Keratinocyte (primary cell): ENCODE data around the gene PLAC9. TPM values are rescaled to one million over a fixed set of nuclear protein-coding genes. Genes with fewer than 3 reads are reported as not detected.

Source experiments
- DNase-seq: peaks from one replicate; pipeline ENCODE4 v3.0.0-alpha.2; 2011; ENCODE audit warnings: low read depth, missing footprints, low spot score
- FAIRE-seq: peaks from 2 replicates; lab custom pipeline; 2011; peaks lifted over from hg19 to GRCh38; lab: Jason Lieb, UNC
- H2AFZ ChIP-seq: 2 replicates; pipeline ENCODE4 v1.6.0; 2012; ENCODE audit warnings: low read length, control low read depth, inconsistent platforms; ENCODE audit not compliant: control insufficient read depth
- H3K27ac ChIP-seq: 2 replicates; pipeline ENCODE4 v1.5.1; 2011; ENCODE audit warnings: low read length; ENCODE audit not compliant: control insufficient read depth, insufficient read depth
- H3K27me3 ChIP-seq: 3 replicates; pipeline ENCODE4 v1.6.0; 2011; ENCODE audit warnings: low read length; ENCODE audit not compliant: control insufficient read depth, insufficient read depth; ENCODE audit errors: extremely low read depth
- H3K36me3 ChIP-seq, 2 experiments: 2 replicates in 1 of 2; 3 replicates in 1 of 2; pipeline ENCODE4 v1.5.1; 2011; ENCODE audit warnings: low read length in 2 of 2, mild to moderate bottlenecking in 1 of 2; ENCODE audit not compliant: control insufficient read depth in 2 of 2, insufficient read depth in 2 of 2; ENCODE audit errors: extremely low read depth in 1 of 2
- H3K4me1 ChIP-seq: 3 replicates; pipeline ENCODE4 v1.5.1; 2011; ENCODE audit warnings: low read length; ENCODE audit not compliant: control insufficient read depth, insufficient read depth; ENCODE audit errors: extremely low read depth
- H3K4me2 ChIP-seq: 3 replicates; pipeline ENCODE4 v1.6.0; 2011; ENCODE audit warnings: low read depth, low read length; ENCODE audit not compliant: control insufficient read depth, insufficient read depth; ENCODE audit errors: extremely low read depth
- H3K4me3 ChIP-seq, 3 experiments: fragments of 200-600 bp in 1 of 3; sonication (generic) in 1 of 3; 2 replicates in 2 of 3; 3 replicates in 1 of 3; pipeline ENCODE4 v1.5.1; 2011 to 2016; ENCODE audit warnings: low read length in 3 of 3, mild to moderate bottlenecking in 3 of 3, control low read depth in 2 of 3, inconsistent platforms in 1 of 3, low read depth in 1 of 3, mixed read lengths in 1 of 3, mixed run types in 1 of 3, moderate library complexity in 1 of 3; ENCODE audit not compliant: control insufficient read depth in 2 of 3, insufficient read depth in 2 of 3; ENCODE audit errors: extremely low read depth in 1 of 3
- H3K79me2 ChIP-seq: 2 replicates; pipeline ENCODE4 v1.6.0; 2012; ENCODE audit warnings: low read length; ENCODE audit not compliant: control insufficient read depth, insufficient read depth
- H3K9ac ChIP-seq: 3 replicates; pipeline ENCODE4 v1.6.0; 2011; ENCODE audit warnings: low read length; ENCODE audit not compliant: control insufficient read depth, insufficient read depth; ENCODE audit errors: extremely low read depth
- H3K9me1 ChIP-seq: 3 replicates; pipeline ENCODE4 v1.6.0; 2011; ENCODE audit warnings: low read length; ENCODE audit not compliant: control insufficient read depth, insufficient read depth; ENCODE audit errors: extremely low read depth
- H3K9me3 ChIP-seq: 2 replicates; pipeline ENCODE4 v1.5.1; 2012; ENCODE audit warnings: low read depth, low read length; ENCODE audit not compliant: control insufficient read depth
- H4K20me1 ChIP-seq: 3 replicates; pipeline ENCODE4 v1.6.0; 2011; ENCODE audit warnings: low read length; ENCODE audit not compliant: control insufficient read depth, insufficient read depth; ENCODE audit errors: extremely low read depth
- EZH2 ChIP-seq: IDR thresholded peaks from one replicate; pipeline ENCODE4 v1.6.1; 2012; ENCODE audit warnings: inconsistent platforms, mild to moderate bottlenecking, low read length, moderate library complexity
- dilution Hi-C: fragments of 300-500 bp; cut with MboI; formaldehyde crosslinking; loops from one replicate; pipeline ENCODE4 v1.7.0; 2020; ENCODE audit warnings: low sequenced_read_pairs; ENCODE audit not compliant: extremely low pct_ligation_motif_present
- polyA plus RNA-seq, 5 experiments: library from polyadenylated mRNA; depleted of rRNA in 3 of 5; stranded (reverse) in 3 of 5; stranded (forward) in 1 of 5; unstranded in 1 of 5; fragments of >200 nt; gene quantifications; 1 replicate in 1 of 5; 2 replicates in 3 of 5; 3 replicates in 1 of 5; pipeline versions ENCODE4 v1.2.1 to v1.2.3, GENCODE V29; 2011 to 2012; ENCODE audit warnings: missing spikeins in 2 of 5, low read depth in 1 of 5, low replicate concordance in 1 of 5
- TF ChIP-seq, protein P1 (sequence below), 3 experiments: IDR thresholded peaks in 1 of 3; conservative IDR thresholded peaks in 1 of 3; optimal IDR thresholded peaks in 1 of 3; 2 replicates in 2 of 3; 3 replicates in 1 of 3; pipeline versions ENCODE3 to v1.5.1; 2011; ENCODE audit warnings: low read length in 3 of 3, mild to moderate bottlenecking in 3 of 3, moderate library complexity in 2 of 3, control low read depth in 1 of 3, inconsistent platforms in 1 of 3; ENCODE audit not compliant: insufficient read depth in 2 of 3; ENCODE audit errors: extremely low read depth in 1 of 3

PLAC9 gene
- polyA plus RNA-seq, 1 donor (not counting 4 experiments of a cell fraction or from before 2014, with no cell fraction given), result 0.39 TPM

DNA sequence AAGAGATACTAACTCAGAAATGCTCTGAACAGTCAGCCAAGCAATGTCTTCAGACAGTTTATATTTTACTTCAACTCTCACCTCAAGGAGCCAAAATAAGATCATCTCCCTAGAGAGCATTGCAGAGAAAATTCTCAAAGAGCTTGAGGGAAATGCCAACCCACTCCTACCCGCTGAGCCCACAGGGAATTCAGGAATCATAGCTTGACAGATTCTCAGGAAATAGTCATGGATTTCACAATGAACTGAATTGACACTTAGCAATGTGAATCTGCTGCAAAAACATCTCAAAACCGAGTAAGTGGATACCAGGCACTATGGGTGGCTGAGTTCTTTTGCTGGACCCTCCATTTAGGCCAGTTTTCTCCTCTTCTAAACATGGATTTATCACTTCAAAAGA, 9.8 kb upstream of the PLAC9 start:
- H3K4me1 ChIP-seq, result no peaks in the 10 kb centered on the region
- no peak for FAIRE-seq
- dilution Hi-C loops, result no loop called here
- H4K20me1 ChIP-seq, result no peaks in the 10 kb centered on the region
- H3K9me1 ChIP-seq, result no peaks in the 10 kb centered on the region
- TF ChIP-seq, protein P1, sequence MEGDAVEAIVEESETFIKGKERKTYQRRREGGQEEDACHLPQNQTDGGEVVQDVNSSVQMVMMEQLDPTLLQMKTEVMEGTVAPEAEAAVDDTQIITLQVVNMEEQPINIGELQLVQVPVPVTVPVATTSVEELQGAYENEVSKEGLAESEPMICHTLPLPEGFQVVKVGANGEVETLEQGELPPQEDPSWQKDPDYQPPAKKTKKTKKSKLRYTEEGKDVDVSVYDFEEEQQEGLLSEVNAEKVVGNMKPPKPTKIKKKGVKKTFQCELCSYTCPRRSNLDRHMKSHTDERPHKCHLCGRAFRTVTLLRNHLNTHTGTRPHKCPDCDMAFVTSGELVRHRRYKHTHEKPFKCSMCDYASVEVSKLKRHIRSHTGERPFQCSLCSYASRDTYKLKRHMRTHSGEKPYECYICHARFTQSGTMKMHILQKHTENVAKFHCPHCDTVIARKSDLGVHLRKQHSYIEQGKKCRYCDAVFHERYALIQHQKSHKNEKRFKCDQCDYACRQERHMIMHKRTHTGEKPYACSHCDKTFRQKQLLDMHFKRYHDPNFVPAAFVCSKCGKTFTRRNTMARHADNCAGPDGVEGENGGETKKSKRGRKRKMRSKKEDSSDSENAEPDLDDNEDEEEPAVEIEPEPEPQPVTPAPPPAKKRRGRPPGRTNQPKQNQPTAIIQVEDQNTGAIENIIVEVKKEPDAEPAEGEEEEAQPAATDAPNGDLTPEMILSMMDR (optimal IDR thresholded peaks at IDR 0.05 in 1 of 3, IDR thresholded peaks at IDR 0.05 in 1 of 3, conservative IDR thresholded peaks at IDR 0.05 in 1 of 3; ENCODE audit: extremely low read depth in 1 of 3, insufficient read depth in 2 of 3, low read length in 3 of 3), result no peak
- TF ChIP-seq EZH2, result no peak
- DNase-seq, result no peak
- H3K9me3 ChIP-seq, result no peaks in the 10 kb centered on the region
- H3K4me2 ChIP-seq, result no peak overlapping the region
- H3K36me3 ChIP-seq, result no peaks in the 10 kb centered on the region
- H3K79me2 ChIP-seq, result no peaks in the 10 kb centered on the region
- H3K9ac ChIP-seq, result no peak overlapping the region
- H3K4me3 ChIP-seq, result no peak overlapping the region
- no peak overlapping the region for H2AFZ ChIP-seq
- no peak overlapping the region for H3K27ac ChIP-seq
- H3K27me3 ChIP-seq, result no peaks in the 10 kb centered on the region

DNA sequence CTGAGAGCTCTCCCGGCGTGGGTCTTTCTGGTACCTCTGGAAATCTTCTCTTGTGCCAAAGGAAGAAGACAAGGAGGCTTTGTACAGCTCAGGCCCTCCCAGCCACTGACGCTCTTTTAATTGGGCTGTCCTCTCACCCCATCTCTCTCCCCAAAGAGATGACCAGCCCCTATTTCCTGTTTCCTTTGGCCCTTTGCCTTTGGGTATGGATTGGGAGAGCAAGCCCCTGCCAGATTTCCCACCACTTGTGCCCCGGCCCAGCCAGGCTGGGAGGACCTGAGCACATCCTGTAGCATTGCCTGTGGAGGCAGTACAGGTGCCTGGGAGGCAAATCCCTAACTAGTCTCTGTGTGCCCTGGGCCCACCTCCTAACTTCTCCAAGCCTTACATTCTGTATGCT, 5.7 kb upstream of the PLAC9 start:
- no peak for FAIRE-seq
- H3K79me2 ChIP-seq, result no peaks in the 10 kb centered on the region
- H3K4me2 ChIP-seq, result no peak overlapping the region
- no peaks in the 10 kb centered on the region for H3K9me1 ChIP-seq
- dilution Hi-C loops, result no loop called here
- no peaks in the 10 kb centered on the region for H3K27me3 ChIP-seq
- no peak overlapping the region for H3K9ac ChIP-seq
- no peak overlapping the region for H3K27ac ChIP-seq
- no peaks in the 10 kb centered on the region for H3K4me1 ChIP-seq
- H3K9me3 ChIP-seq, result no peaks in the 10 kb centered on the region
- TF ChIP-seq EZH2, result no peak
- TF ChIP-seq, protein P1 (optimal IDR thresholded peaks at IDR 0.05 in 1 of 3, IDR thresholded peaks at IDR 0.05 in 1 of 3, conservative IDR thresholded peaks at IDR 0.05 in 1 of 3; ENCODE audit: extremely low read depth in 1 of 3, insufficient read depth in 2 of 3, low read length in 3 of 3), result no peak
- no peak overlapping the region for H2AFZ ChIP-seq
- no peaks in the 10 kb centered on the region for H3K36me3 ChIP-seq
- no peak for DNase-seq
- H4K20me1 ChIP-seq, result no peaks in the 10 kb centered on the region
- no peak overlapping the region for H3K4me3 ChIP-seq
